ENCODE results near the gene TUBA8.
"Not testable (repeated sequence)": the region's sequence is repeated elsewhere in the genome, so short reads cannot be mapped to it uniquely, and the experiment has no call there.

TUBA8 gene

GRCh38 chr22:18154821-18155390 lies 44.3 kb downstream of the TUBA8 start:
- H3K4me1 ChIP-seq (ENCODE audit: control insufficient read depth, insufficient read depth, low read length): no peaks in the 10 kb centered on the region
- no peak for DNase-seq (ENCODE audit: low read depth, low spot score)
- no CpG with 5 or more reads among the region's 8 CpGs for WGBS (ENCODE audit: insufficient coverage, insufficient read length)

GRCh38 chr22:18155546-18155945 lies 44.9 kb downstream of the TUBA8 start:
- not testable (repeated sequence) for H3K27ac ChIP-seq (ENCODE audit: low read length); H3K4me1 ChIP-seq (ENCODE audit: control insufficient read depth, insufficient read depth, low read length); H3K36me3 ChIP-seq (ENCODE audit: control insufficient read depth, insufficient read depth, low read length); H3K9me3 ChIP-seq (ENCODE audit: control insufficient read depth, insufficient read depth, low read length); DNase-seq (ENCODE audit: low read depth, low spot score); H3K4me3 ChIP-seq (ENCODE audit: low read length); H3K27me3 ChIP-seq (ENCODE audit: control insufficient read depth, insufficient read depth, low read length)
- WGBS (ENCODE audit: insufficient coverage, insufficient read length): no CpG with 5 or more reads among the region's 34 CpGs

More at GRCh38 chr22:18154821-18155390, 44.3 kb downstream of the TUBA8 start:
- Histone ChIP-seq H3K4me3 (ENCODE audit: low read length) (no peak overlapping the region), H3K27me3 (ENCODE audit: control insufficient read depth, insufficient read depth, low read length) (peaks cover 2% of the 10 kb centered on the region; the same call in 1 of the 2 replicates), H3K9me3 (ENCODE audit: control insufficient read depth, insufficient read depth, low read length) (no peaks in the 10 kb centered on the region), H3K27ac (ENCODE audit: low read length) (no peak overlapping the region), H3K36me3 (ENCODE audit: control insufficient read depth, insufficient read depth, low read length) (no peaks in the 10 kb centered on the region)

DNA sequence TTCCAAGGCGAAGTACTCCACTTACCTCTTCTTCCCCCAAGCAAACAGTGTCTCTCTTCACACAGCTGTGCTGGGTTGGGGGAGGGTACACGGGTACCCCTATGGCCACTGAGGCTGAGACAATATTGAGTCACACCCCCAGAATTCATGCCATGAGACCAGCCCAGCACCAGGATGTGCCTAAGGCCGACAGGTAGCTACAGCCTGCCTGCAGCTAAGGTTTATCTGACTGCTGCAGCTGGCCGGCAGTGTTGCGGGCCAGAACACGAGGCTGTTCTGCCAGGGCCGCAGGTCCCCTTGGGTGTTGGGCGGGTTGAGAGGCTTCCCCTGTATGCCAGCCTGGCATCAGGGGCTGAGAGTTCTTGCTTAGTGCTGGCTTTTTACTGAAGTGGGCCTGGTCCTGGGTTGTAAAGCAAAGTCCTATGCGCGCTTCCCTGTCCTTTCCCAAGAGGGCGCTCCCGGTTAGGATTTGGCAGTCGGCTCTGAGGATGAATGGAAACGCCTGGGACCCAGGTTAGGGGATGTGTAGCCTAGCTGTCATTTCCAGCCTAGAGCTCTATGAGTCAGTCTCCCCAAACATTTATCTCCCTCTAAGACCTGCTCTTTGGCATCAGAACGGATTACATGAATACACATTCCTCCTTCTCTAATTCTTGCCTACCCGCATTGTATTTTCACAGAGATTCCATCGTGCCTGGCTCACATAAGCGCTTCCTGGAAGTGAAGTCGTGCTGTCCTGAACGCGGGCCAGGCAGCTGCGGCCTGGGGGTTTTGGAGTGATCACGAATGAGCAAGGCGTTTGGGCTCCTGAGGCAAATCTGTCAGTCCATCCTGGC lies 46.5 kb downstream of the TUBA8 start:
- Histone ChIP-seq H3K9me3 (ENCODE audit: control insufficient read depth, insufficient read depth, low read length) (no peaks in the 10 kb centered on the region), H3K4me3 (ENCODE audit: low read length) (no peak overlapping the region), H3K27me3 (ENCODE audit: control insufficient read depth, insufficient read depth, low read length) (peaks cover 2% of the 10 kb centered on the region; the same call in 1 of the 2 replicates), H3K27ac (ENCODE audit: low read length) (no peak overlapping the region), H3K4me1 (ENCODE audit: control insufficient read depth, insufficient read depth, low read length) (no peaks in the 10 kb centered on the region), H3K36me3 (ENCODE audit: control insufficient read depth, insufficient read depth, low read length) (no peaks in the 10 kb centered on the region)
- WGBS (ENCODE audit: insufficient coverage, insufficient read length): no CpG with 5 or more reads among the region's 24 CpGs
- peak; percentile 67 for DNase-seq (ENCODE audit: low read depth, low spot score)

- Histone ChIP-seq H3K27ac (ENCODE audit: low read length) (no peak overlapping the region), H3K9me3 (ENCODE audit: control insufficient read depth, insufficient read depth, low read length) (no peaks in the 10 kb centered on the region), H3K27me3 (ENCODE audit: control insufficient read depth, insufficient read depth, low read length) (peaks cover 2% of the 10 kb centered on the region; the same call in 1 of the 2 replicates), H3K4me3 (ENCODE audit: low read length) (no peak overlapping the region), H3K4me1 (ENCODE audit: control insufficient read depth, insufficient read depth, low read length) (no peaks in the 10 kb centered on the region), H3K36me3 (ENCODE audit: control insufficient read depth, insufficient read depth, low read length) (no peaks in the 10 kb centered on the region)
- DNase-seq (ENCODE audit: low read depth, low spot score): no peak
- WGBS (ENCODE audit: insufficient coverage, insufficient read length): no CpG with 5 or more reads among the region's 12 CpGs
These were observed 47.1 kb downstream of the TUBA8 start for GRCh38 chr22:18157714-18158028.

- DNase-seq (ENCODE audit: low read depth, low spot score); H3K27me3 ChIP-seq (ENCODE audit: control insufficient read depth, insufficient read depth, low read length); H3K4me1 ChIP-seq (ENCODE audit: control insufficient read depth, insufficient read depth, low read length); H3K9me3 ChIP-seq (ENCODE audit: control insufficient read depth, insufficient read depth, low read length); H3K36me3 ChIP-seq (ENCODE audit: control insufficient read depth, insufficient read depth, low read length); H3K27ac ChIP-seq (ENCODE audit: low read length); H3K4me3 ChIP-seq (ENCODE audit: low read length): not testable (repeated sequence)
- no CpG with 5 or more reads among the region's 8 CpGs for WGBS (ENCODE audit: insufficient coverage, insufficient read length)
These were observed 50.0 kb downstream of the TUBA8 start for GRCh38 chr22:18160641-18161040.

DNA sequence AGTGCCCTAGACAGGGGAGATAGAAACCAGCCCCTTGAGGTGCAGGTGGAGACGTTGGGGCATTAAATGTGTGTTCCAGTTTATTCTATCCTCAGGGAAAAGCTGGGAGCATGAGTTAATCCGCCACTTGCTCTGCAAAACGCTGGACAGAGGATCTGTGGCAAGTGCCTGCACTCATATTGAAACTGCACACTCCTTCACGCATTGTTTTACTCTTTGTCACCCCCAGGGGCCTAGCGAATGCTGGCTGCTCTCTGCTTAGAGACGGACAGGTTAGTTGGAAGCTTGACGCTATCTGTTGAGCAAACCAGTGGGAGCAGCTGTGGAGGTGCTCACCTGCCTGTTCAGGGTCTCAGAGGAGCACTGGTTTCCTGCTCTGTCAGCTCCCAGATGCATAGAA lies 53.2 kb downstream of the TUBA8 start:
- H3K4me3 ChIP-seq (ENCODE audit: low read length); H3K27ac ChIP-seq (ENCODE audit: low read length); H3K4me1 ChIP-seq (ENCODE audit: control insufficient read depth, insufficient read depth, low read length); H3K9me3 ChIP-seq (ENCODE audit: control insufficient read depth, insufficient read depth, low read length); H3K27me3 ChIP-seq (ENCODE audit: control insufficient read depth, insufficient read depth, low read length); H3K36me3 ChIP-seq (ENCODE audit: control insufficient read depth, insufficient read depth, low read length); DNase-seq (ENCODE audit: low read depth, low spot score): not testable (repeated sequence)
- WGBS (ENCODE audit: insufficient coverage, insufficient read length): no CpG with 5 or more reads among the region's 7 CpGs

- not testable (repeated sequence) for H3K4me3 ChIP-seq (ENCODE audit: low read length); DNase-seq (ENCODE audit: low read depth, low spot score); H3K27ac ChIP-seq (ENCODE audit: low read length); H3K27me3 ChIP-seq (ENCODE audit: control insufficient read depth, insufficient read depth, low read length); H3K9me3 ChIP-seq (ENCODE audit: control insufficient read depth, insufficient read depth, low read length); H3K4me1 ChIP-seq (ENCODE audit: control insufficient read depth, insufficient read depth, low read length); H3K36me3 ChIP-seq (ENCODE audit: control insufficient read depth, insufficient read depth, low read length)
- no CpG with 5 or more reads among the region's 8 CpGs for WGBS (ENCODE audit: insufficient coverage, insufficient read length)
These were observed 54.0 kb downstream of the TUBA8 start for GRCh38 chr22:18164584-18164983.

- not testable (repeated sequence) for DNase-seq (ENCODE audit: low read depth, low spot score); H3K4me1 ChIP-seq (ENCODE audit: control insufficient read depth, insufficient read depth, low read length); H3K27ac ChIP-seq (ENCODE audit: low read length); H3K36me3 ChIP-seq (ENCODE audit: control insufficient read depth, insufficient read depth, low read length); H3K9me3 ChIP-seq (ENCODE audit: control insufficient read depth, insufficient read depth, low read length); H3K4me3 ChIP-seq (ENCODE audit: low read length); H3K27me3 ChIP-seq (ENCODE audit: control insufficient read depth, insufficient read depth, low read length)
- no CpG with 5 or more reads among the region's 7 CpGs for WGBS (ENCODE audit: insufficient coverage, insufficient read length)
These were observed 54.7 kb downstream of the TUBA8 start for GRCh38 chr22:18165356-18165755.

- H3K27ac ChIP-seq (ENCODE audit: low read length); H3K9me3 ChIP-seq (ENCODE audit: control insufficient read depth, insufficient read depth, low read length); H3K4me3 ChIP-seq (ENCODE audit: low read length); H3K4me1 ChIP-seq (ENCODE audit: control insufficient read depth, insufficient read depth, low read length); H3K36me3 ChIP-seq (ENCODE audit: control insufficient read depth, insufficient read depth, low read length); H3K27me3 ChIP-seq (ENCODE audit: control insufficient read depth, insufficient read depth, low read length); DNase-seq (ENCODE audit: low read depth, low spot score): not testable (repeated sequence)
- WGBS (ENCODE audit: insufficient coverage, insufficient read length): no CpG with 5 or more reads among the region's 17 CpGs
These were observed 59.7 kb downstream of the TUBA8 start for GRCh38 chr22:18170284-18170683.

- not testable (repeated sequence) for H3K4me3 ChIP-seq (ENCODE audit: low read length); H3K36me3 ChIP-seq (ENCODE audit: control insufficient read depth, insufficient read depth, low read length); H3K27ac ChIP-seq (ENCODE audit: low read length); H3K27me3 ChIP-seq (ENCODE audit: control insufficient read depth, insufficient read depth, low read length); H3K4me1 ChIP-seq (ENCODE audit: control insufficient read depth, insufficient read depth, low read length); H3K9me3 ChIP-seq (ENCODE audit: control insufficient read depth, insufficient read depth, low read length); DNase-seq (ENCODE audit: low read depth, low spot score)
- no CpG with 5 or more reads among the region's 3 CpGs for WGBS (ENCODE audit: insufficient coverage, insufficient read length)
These were observed 61.6 kb downstream of the TUBA8 start for GRCh38 chr22:18172203-18172602.

GRCh38 chr22:18172776-18173175 lies 62.2 kb downstream of the TUBA8 start:
- H3K4me3 ChIP-seq (ENCODE audit: low read length); H3K9me3 ChIP-seq (ENCODE audit: control insufficient read depth, insufficient read depth, low read length); DNase-seq (ENCODE audit: low read depth, low spot score); H3K27ac ChIP-seq (ENCODE audit: low read length); H3K4me1 ChIP-seq (ENCODE audit: control insufficient read depth, insufficient read depth, low read length); H3K36me3 ChIP-seq (ENCODE audit: control insufficient read depth, insufficient read depth, low read length); H3K27me3 ChIP-seq (ENCODE audit: control insufficient read depth, insufficient read depth, low read length): not testable (repeated sequence)
- WGBS (ENCODE audit: insufficient coverage, insufficient read length): no CpG with 5 or more reads among the region's 8 CpGs

Measured in iPS DF 6.9 (cell line).